GM12891 (cell line): ENCODE results near the gene CCDC88C.
A peak's percentile ranks its signal among the peaks of the same experiment; 100 is the strongest.

Experiments
- DNase-seq: peaks from one replicate; pipeline ENCODE4 v3.0.0; 2011; ENCODE audit warnings: low spot score; ENCODE audit not compliant: insufficient read length
- FAIRE-seq: peaks from 2 replicates; lab custom pipeline; 2011; peaks lifted over from hg19 to GRCh38; lab: Jason Lieb, UNC
- PAX5 ChIP-seq: IDR thresholded peaks from 2 replicates; pipeline ENCODE4 v1.6.1; 2011; ENCODE audit warnings: low read length, moderate library complexity, mild to moderate bottlenecking; ENCODE audit not compliant: insufficient read depth, severe bottlenecking
- POLR2A ChIP-seq: IDR thresholded peaks from 2 replicates; pipeline ENCODE4 v1.6.1; 2011; ENCODE audit warnings: low read depth, low read length, control low read depth
- POLR2AphosphoS5 ChIP-seq: IDR thresholded peaks from 2 replicates; pipeline ENCODE4 v1.6.1; 2011; ENCODE audit warnings: low read depth, low read length, control low read depth
- POU2F2 ChIP-seq: IDR thresholded peaks from 2 replicates; pipeline ENCODE4 v1.6.1; 2011; ENCODE audit warnings: low read depth, mild to moderate bottlenecking, control low read depth, low read length, moderate library complexity
- SPI1 ChIP-seq: IDR thresholded peaks from 2 replicates; pipeline ENCODE4 v1.6.1; 2011; ENCODE audit warnings: low read depth, low read length, control low read depth
- TAF1 ChIP-seq: IDR thresholded peaks from 2 replicates; pipeline ENCODE4 v1.6.1; 2011; ENCODE audit warnings: low read depth, low read length, control low read depth

The CCDC88C gene

DNA sequence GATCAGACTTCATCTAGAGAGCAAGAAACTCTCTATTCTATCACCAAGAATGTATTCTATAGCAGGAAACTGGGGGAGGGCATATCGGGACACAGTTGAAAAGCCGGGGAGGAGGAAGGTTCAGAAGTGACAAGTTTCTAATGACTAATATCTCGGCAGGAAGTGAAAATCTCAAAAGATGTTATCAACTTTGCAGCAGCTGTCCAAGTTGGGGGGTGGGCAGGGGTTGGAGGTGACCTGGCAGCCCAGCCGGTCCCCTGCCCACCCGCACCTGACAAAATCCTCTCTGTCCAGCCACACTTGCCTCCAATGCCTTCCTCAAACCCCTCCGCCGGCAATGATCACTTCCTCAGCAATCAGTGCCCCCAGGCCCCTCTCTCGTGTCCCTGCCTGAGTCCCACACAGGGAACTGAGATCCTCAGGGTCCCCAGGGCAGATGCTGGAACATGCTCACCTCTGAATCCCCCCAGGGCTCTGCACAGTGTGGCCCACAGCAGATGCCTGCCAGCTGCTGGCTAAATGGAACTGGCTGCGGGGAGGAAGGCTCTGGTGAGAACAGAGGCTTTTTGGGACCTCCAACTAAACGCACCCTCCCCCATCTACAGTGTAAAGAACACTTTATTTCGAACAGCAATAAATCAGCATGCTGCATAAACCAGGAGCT is 43.9 kb downstream of the CCDC88C start:
- DNase-seq (peak; percentile 68), FAIRE-seq (peak; percentile 91)
- TF ChIP-seq POU2F2 = 0 out of 2 replicates have a peak, but pooled peaks have one; percentile 30
- TF ChIP-seq PAX5 = no peak
- peak; percentile 19; the same call in 1 of the 2 replicates for TF ChIP-seq POLR2AphosphoS5
- peak; percentile 40; the same call in 1 of the 2 replicates for TF ChIP-seq POLR2A
- peak; percentile 98 for TF ChIP-seq SPI1

GRCh38 chr14:91372671-91373495 is 44.7 kb downstream of the CCDC88C start:
- no peak for TF ChIP-seq PAX5
- TF ChIP-seq POLR2AphosphoS5 = peak; percentile 39
- FAIRE-seq = no peak
- DNase-seq = no peak

- DNase-seq (no peak), FAIRE-seq (no peak)
- TF ChIP-seq TAF1 (no peak), POLR2A (no peak), POLR2AphosphoS5 (no peak), POU2F2 (no peak), SPI1 (no peak), PAX5 (no peak)
Observed at GRCh38 chr14:91371990-91372375, 45.6 kb downstream of the CCDC88C start.

DNA sequence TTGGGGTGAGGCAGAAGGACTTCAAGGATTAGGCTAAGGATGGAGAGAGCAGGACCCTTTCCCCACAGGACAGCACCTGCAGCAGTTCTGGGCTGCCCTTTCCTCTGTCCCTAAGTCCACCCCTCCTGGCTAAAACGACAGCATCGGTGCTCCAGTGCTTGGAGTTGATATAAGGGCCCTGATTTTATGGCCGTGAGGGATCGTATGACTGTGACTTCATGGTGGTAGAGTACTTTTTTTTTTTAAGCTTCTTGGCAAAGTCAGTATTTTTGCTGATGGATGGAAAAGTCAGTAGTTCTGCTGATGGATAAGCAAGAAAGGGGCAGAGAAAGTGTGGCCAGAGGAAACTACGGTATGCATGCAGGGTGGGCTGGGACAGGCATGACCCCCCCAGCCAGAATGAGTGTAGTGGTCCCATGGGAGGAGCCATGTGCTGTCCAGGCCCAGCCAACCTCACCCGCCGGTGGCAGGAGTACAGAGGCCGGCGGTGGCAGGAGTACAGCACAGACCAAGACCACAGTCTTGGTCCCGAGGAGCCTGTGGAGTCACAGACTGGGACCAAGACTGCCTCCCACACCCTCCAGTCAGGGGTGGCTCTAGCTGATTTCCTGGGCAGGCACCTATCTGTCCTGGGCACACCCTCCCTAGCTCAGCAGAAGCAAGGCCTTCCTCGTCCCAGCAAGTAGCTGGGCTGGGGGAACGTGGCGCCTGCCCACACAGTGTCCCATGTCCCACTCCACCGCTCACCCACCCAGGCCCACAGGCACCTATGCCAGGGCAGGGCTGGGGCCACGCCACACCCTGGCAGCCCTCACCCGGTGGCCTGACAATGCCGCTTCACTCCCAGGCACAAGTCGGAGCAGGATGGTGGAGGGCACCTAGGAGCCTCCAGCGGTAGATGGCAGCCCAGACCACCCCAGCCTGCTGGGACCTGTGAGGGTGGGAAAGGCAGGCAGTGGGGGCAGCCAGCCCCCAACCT is 46.3 kb downstream of the CCDC88C start:
- TF ChIP-seq POLR2A = 0 out of 2 replicates have a peak, but pooled peaks have one; percentile 17
- TF ChIP-seq PAX5 = no peak
- DNase-seq (no peak), FAIRE-seq (peak; percentile 69)

- peak; percentile 31 for FAIRE-seq
- no peak for DNase-seq
- TF ChIP-seq PAX5 (no peak), POLR2A (0 out of 2 replicates have a peak, but pooled peaks have one; percentile 31)
Observed at GRCh38 chr14:91369628-91370445, 47.8 kb downstream of the CCDC88C start.

GRCh38 chr14:91368776-91369416 is 48.7 kb downstream of the CCDC88C start:
- TF ChIP-seq POLR2A (no peak), PAX5 (no peak), POU2F2 (no peak), SPI1 (no peak), TAF1 (no peak), POLR2AphosphoS5 (no peak)
- no peak for FAIRE-seq
- no peak for DNase-seq

GRCh38 chr14:91367173-91368171 is 50.1 kb downstream of the CCDC88C start:
- DNase-seq (peak; percentile 74), FAIRE-seq (peak; percentile 100)
- TF ChIP-seq PAX5 (no peak), POLR2AphosphoS5 (peak; percentile 61; the same call in 1 of the 2 replicates), SPI1 (no peak), TAF1 (no peak), POU2F2 (peak; percentile 59; the same call in 1 of the 2 replicates), POLR2A (peak; percentile 65)
